LNCAP (cell line): ENCODE data around the gene TEX53.

Source experiments
- TF ChIP-seq, protein P1 (sequence below): fragments of 450-650 bp; IDR thresholded peaks from 2 replicates; pipeline ENCODE4 v1.5.1; 2017; ENCODE audit warnings: mild to moderate bottlenecking

The TEX53 gene

DNA sequence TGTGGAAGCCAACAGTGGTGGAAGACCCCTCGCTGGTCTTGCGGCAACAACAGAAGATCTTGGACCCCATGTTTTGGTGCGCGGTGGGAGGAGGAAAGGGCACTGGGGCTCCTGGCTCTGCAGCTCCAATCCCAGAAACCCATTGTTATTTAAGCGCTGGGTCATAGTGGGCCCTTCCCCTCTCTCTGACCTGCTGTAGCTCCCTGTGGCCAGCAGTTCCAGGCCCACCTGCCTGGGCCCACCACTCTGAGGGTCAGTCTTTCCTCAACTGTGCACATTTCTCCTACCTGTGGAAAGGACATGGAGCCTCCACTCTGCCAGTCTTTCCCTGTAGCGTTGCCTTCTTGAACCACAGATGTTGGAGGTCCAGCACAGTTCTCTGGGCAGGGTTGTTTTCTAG is at the start of gene TEX53:
TSS of gene TEX53 (minus strand) at position 101 of the 400 bp plus-strand sequence. CDS start at position 70, 31 bp downstream.
- TF ChIP-seq, protein P1, sequence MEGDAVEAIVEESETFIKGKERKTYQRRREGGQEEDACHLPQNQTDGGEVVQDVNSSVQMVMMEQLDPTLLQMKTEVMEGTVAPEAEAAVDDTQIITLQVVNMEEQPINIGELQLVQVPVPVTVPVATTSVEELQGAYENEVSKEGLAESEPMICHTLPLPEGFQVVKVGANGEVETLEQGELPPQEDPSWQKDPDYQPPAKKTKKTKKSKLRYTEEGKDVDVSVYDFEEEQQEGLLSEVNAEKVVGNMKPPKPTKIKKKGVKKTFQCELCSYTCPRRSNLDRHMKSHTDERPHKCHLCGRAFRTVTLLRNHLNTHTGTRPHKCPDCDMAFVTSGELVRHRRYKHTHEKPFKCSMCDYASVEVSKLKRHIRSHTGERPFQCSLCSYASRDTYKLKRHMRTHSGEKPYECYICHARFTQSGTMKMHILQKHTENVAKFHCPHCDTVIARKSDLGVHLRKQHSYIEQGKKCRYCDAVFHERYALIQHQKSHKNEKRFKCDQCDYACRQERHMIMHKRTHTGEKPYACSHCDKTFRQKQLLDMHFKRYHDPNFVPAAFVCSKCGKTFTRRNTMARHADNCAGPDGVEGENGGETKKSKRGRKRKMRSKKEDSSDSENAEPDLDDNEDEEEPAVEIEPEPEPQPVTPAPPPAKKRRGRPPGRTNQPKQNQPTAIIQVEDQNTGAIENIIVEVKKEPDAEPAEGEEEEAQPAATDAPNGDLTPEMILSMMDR: no peak

DNA sequence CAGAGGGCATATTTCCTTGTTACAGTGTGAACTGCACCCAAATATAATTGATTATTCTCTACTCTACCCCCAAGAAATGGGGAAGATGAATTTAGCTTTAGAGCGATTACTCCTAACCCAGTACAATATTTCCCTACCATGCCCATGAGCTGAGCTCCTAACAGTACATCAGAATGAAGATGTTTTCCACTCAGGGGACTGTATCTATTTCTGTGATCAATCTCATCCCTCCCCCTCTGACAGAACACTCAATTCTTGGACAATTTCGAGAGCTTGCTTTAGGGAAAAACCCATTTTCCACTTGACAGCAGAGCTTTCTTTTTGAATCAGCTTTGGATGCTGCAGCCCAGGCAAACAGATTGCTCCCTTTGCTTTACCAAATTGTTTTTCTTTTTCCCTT is 49.1 kb upstream of the TEX53 start:
- TF ChIP-seq, protein P1: no peak

DNA sequence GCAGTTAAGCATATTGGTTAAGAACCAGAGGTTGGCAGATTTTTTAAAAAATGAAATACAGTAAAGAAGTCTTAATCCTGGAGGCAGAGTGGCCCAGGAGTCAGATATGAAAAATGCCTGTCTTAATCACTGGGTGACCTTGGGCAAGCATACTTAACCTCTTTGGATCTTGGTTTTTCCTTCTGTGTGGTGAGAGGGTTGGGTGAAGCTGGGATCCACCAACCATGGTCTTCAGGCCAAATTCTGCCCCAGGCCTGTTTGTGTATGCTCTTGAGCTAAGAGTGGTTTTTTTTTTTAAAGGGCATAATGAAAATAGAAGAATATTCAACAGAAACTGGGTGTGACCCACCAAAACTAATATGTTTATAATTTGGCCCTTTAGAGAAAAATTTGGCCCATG is 44.4 kb upstream of the TEX53 start:
- TF ChIP-seq, protein P1: no peak

DNA sequence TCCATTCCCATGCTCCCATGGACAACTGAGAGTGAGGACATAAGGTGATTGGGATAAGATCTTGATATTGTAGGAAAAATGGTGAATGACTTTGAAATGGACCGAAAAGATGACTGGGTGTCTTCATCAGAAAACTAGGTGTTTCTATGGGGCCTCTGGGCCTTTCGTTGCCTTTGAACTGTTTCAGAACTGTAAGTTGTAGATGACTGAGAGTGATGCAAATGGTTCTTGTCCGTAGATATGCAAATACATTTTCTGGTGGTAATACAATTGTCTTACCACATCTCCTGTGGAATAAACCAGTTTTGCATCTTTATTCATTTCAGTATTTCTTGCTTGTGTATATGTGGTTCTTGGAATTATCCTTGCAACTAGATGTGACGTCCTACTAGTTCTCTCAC is 40.3 kb upstream of the TEX53 start:
- TF ChIP-seq, protein P1: no peak

DNA sequence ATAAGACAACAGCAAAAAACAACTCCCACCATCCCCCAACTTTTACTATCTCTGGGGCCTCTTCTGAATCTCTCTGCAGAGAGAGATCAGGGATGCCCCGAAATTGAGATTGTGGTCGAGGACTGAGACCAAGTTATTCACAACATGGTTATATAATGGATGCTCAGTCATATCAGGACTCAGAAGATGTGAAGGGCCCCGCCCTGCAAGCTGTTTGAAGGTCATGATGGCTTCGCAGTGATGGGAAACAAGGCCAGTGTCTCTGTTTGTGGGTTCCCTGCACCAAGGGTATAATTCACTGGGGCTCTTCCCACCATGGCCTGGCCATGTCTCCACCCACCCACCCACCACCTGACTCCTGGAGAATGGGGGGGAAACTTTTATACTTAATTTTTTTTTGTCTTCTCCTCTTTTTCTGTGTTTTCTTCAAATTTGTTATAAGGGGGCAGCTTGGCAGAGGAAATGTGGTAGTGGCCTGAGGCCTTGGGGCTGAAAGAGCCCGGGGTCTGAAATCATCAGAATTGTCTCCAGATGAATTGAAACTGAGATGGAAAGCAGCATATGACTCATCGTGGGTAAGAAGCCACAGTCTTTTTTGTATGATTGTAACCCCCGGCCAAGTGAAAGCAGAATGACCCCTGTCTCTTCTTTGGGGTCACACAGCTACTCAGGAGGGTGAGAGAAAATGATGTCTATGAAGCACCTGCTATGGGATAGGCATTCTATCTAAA is 39.4 kb upstream of the TEX53 start:
- TF ChIP-seq, protein P1: no peak

DNA sequence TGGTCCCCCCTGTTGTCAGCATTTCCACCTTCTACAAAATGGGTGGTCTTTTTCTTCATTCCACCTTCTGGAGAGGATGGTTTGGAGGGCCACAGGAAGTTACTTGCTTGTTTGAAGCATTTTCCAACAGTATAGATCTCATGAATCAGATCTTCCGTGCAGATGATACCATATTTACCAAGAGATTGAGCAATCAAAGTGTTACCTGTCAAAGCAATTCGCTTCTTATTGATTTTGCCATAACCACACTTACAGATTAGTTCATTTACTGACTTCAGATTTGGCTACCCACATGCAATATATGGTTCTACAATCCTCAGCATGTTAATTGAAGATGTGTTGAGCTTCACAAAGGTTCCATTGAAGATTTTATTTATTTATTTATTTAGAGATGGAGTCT is 38.3 kb upstream of the TEX53 start:
- TF ChIP-seq, protein P1: no peak

DNA sequence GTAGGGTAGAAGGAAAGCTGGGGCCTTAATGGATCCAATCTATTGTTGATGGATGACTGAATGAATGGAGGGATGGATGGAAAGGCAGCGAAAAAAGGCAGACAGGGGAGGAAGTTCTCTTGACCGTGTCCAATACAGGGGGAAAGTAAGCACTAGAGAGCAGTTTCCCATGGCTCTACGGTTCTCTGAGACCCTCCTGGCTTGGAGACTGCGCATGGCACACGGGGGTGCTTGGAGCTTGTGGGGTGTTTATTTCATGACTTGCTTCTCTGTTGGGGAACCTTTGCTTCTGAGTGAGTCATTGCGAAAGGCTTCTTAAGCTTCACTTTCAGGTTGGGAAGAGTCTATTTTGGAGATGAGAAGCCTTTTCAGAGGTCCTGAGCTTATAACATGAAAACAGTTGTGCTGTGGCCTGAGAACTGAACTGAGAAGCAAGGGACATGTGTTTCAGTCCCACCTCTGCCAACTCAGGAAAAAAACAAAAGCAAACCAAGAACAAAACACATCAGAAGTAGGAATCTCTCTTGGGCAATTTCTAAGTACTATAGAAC is 37.2 kb upstream of the TEX53 start:
- TF ChIP-seq, protein P1: no peak
